Left ventricle myocardium superior (tissue), 1 donor: ENCODE measurements around the gene AKR7A2. TPM values are rescaled to one million over a fixed set of nuclear protein-coding genes. Genes with fewer than 3 reads are reported as not detected.

Experiments used
- ATAC-seq: fragments of 200-7000 bp; cut with Tn5 transposase; one replicate; pipeline ENCODE4 v1.9.1; 2020; ENCODE audit warnings: mild to moderate bottlenecking, moderate library complexity
- DNase-seq: peaks from one replicate; pipeline ENCODE4 v3.0.0-alpha.2; 2020
- intact Hi-C: fragments of 100-400 bp; cut with micrococcal nuclease; formaldehyde crosslinking; loops from one replicate; pipeline ENCODE4 v1.11.0; 2022
- long read RNA-seq: library from polyadenylated mRNA; unstranded; transcript quantifications from one replicate; pipeline ENCODE4 v2.0.0, GENCODE V29; 2021
- total RNA-seq: library from RNA; stranded (reverse); fragmentation: NEBNext Ultra II Directional; extraction: Animal tissue kit (Norgen Biotek cat#: 25700); gene quantifications from one replicate; pipeline ENCODE4 v1.2.1, GENCODE V29; 2021
- donor health status: DM: no; HTN: yes; CAD: no; lungs with severe emphysema.

Gene AKR7A2
- total RNA-seq = 48.7 TPM
- long read RNA-seq, transcript AKR7A2-201 (7 exons, 1,362 nt) = major isoform, 129 of 135 reads
- long read RNA-seq, partial matches to known transcripts = 2 of 135 reads
- long read RNA-seq, other reads (novel, unspliced or antisense) = 4 of 135 reads

- intact Hi-C loops = no loop called here
- ATAC-seq (peak; percentile 97), DNase-seq (peak; percentile 97)
These were observed at the start of gene AKR7A2, which contains the start of gene SLC66A1 for GRCh38 chr1:19311931-19312781. TSS of gene AKR7A2 (minus strand) at chr1:19312144. CDS start at chr1:19312124, 20 bp downstream. TSS of gene SLC66A1 (plus strand) at chr1:19312326. CDS start at chr1:19317678, 5,352 bp downstream.

- intact Hi-C loops = no loop called here
- DNase-seq (no peak), ATAC-seq (no peak)
These were observed 49.1 kb upstream of the AKR7A2 start for GRCh38 chr1:19360843-19361610.

GRCh38 chr1:19360432-19360831, 48.5 kb upstream of the AKR7A2 start:
- no peak for DNase-seq
- ATAC-seq = no peak
- intact Hi-C loops = no loop called here

GRCh38 chr1:19360016-19360415, 48.1 kb upstream of the AKR7A2 start:
- DNase-seq (no peak), ATAC-seq (no peak)
- intact Hi-C loops = no loop called here

GRCh38 chr1:19359357-19359756, 47.4 kb upstream of the AKR7A2 start:
- DNase-seq (no peak), ATAC-seq (no peak)

DNA sequence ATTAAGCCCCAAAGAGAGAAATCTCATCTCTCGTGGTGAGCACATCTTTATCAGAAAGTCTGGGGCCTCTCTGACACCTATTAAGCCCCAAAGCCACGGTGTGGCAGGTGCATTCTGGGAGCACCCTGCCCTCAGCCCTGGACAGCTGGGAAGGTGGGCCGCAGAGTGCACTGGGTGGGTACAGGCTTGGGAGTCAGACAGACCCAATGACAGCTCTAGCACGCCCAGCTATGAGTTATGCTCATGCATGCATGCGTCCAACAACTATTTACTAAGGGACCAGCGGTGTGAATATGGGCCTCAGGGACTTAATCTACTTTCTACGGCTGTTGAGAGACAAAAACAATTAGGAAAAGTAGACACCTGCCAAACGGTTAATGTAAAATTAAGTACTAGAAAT, 46.8 kb upstream of the AKR7A2 start:
- DNase-seq (no peak), ATAC-seq (no peak)
- intact Hi-C loops = no loop called here

More at GRCh38 chr1:19359357-19359756, 47.4 kb upstream of the AKR7A2 start:
- intact Hi-C loops = no loop called here

DNA sequence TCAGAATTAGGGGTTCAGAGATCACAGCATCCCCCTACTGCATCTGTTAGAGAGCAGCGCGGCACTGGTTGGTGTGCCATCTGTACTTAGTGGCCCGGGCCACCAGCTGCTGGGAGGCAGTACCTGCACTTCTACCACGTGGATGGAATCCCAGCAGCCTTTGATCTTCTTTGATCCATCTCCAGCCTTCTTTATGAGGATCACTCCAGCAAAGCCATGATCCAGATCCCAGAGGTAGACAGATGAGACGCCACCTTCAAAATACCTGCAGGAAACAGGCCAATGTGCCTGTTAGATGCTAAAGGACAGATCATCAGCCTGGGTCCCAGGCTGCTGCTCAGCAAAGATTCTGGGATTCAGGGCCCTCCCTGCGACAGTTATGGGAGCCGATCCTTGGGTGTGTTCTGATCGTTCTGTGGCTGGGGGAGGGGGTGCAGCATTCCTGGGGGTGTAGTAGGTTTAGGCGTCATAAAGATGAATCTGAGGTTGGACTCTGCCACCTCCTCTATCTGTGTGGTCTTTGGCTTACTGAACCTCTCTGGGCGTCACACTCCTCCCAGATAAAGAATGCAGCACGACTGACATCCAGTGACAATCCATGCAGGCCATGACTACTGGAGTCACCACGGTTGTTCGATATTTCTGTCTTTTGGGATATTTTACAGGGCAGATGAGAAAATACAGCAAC, 45.5 kb upstream of the AKR7A2 start:
- DNase-seq (no peak), ATAC-seq (no peak)
- intact Hi-C loops = no loop called here

- ATAC-seq (no peak), DNase-seq (no peak)
- intact Hi-C loops = no loop called here
These were observed 44.3 kb upstream of the AKR7A2 start for GRCh38 chr1:19356266-19356665.

DNA sequence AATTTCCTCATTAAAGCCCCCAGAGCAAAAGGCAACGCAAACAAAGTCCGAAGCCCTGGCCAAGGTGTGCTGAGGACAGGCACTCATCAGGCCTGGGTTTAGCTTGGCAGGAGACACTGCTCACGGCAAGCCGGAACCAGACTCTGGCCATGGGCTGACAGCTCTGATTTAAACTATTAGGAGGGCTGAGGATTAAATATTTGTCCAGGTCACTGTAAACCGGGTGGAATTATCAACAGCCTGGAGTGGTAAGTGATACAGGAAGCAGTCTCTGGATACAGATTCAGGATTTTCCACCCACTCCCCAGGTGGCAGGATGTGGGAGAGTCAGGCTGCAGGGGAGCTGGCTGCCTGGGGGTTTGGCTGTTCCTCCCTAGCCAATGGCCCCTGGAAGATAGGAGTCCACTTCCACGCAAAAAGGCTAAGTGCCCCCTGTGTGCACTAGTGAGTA, 42.6 kb upstream of the AKR7A2 start:
- no peak for DNase-seq
- intact Hi-C loops = no loop called here

GRCh38 chr1:19353596-19353995, 41.7 kb upstream of the AKR7A2 start:
- intact Hi-C loops = no loop called here
- DNase-seq = no peak
- no peak for ATAC-seq

More for the DNA sequence above, 42.6 kb upstream of the AKR7A2 start:
- ATAC-seq = no peak

DNA sequence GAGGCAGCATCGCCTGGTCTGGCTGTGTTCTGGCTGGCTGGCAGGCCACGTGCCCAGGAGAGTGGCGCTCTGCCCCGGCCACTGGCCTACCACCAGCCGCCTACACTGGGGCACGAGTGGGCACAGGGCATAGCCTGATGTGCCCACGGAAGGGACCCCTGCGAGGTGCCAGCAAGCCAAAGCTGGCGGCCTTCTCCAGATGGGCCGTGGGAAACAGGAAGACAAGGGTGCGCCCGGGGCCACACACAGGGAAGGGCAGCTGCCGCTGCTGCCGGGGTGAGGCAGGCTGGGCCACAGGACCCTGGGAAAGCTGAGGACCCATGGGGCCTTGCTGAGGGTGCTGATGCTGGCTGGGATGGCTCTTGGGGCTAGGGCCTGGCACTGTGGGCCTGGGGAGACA, 40.9 kb upstream of the AKR7A2 start:
- no peak for ATAC-seq
- intact Hi-C loops = no loop called here

DNA sequence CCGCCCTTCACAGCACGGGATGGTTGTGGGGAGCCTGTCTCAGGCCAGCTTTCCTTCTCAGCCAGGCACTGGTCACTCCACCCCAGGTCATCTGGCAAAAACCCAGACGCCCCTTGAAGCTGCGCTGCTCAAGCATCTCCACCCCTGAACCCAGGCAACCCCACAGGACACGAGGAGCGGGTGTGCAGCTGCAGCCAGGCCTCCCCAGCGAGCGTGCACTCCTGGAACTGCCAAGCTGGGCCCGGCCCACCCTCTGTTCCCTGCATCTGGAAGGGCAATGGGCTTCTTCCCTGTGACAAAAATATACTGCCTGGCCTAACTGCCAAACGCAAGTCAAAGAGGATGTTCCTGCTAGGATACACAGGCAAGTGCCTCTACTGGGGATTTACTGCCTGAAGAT, 39.9 kb upstream of the AKR7A2 start:
- DNase-seq = no peak
- intact Hi-C loops = no loop called here
- ATAC-seq = no peak

More for the DNA sequence above, 40.9 kb upstream of the AKR7A2 start:
- DNase-seq = no peak

DNA sequence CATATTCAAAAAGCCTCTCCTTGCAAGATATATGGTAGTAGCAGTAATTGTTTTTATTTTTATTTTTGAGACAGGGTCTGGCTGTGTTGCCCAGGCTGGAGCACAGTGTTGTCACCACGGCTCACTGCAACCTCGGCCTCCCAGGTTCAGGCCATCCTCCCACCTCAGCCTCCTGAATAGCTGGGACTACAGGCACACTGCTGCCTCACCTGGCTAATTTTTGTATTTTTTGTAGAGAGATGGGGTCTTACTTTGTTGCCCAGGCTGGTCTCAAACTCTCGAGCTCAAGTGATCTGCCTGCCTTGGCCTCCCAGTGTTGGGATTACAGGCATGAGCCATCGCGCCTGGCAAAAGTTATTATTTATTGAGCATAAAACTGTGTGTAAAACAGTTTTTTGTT, 38.6 kb upstream of the AKR7A2 start:
- DNase-seq (no peak), ATAC-seq (no peak)
- intact Hi-C loops = no loop called here

GRCh38 chr1:19349999-19350398, 38.1 kb upstream of the AKR7A2 start:
- DNase-seq (no peak), ATAC-seq (no peak)
- intact Hi-C loops = no loop called here

GRCh38 chr1:19348441-19349198, 36.7 kb upstream of the AKR7A2 start:
- intact Hi-C loops = no loop called here
- DNase-seq (no peak), ATAC-seq (no peak)

DNA sequence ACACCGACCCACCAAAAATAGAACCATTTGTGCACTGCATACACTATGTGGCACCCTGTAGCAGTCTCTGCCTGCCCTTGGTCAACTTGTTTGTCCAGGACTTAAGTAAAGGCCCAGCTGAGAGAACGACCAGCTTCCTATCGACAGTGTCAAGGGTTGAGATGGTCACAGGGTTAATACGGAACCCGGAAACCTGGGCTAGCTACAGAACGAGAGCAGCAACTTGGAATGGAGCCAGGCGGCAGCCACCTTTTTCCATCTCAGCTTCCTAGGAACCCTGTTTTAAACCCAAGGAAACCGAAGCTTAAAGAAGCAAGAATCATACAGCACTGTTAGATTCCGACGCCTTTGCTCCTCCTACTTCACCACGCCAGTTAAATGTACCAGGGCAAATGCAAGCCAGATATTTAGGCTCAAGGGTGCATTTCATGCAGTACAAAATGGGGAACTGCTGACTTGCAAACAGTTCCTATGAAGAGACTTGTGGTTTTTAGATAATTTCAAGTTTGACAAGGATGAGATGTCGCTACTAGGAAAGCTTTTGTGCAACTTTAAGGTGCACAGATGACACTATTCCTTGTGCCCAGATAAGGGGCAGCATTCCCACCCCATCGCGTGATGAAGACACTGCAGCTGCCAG, 35.7 kb upstream of the AKR7A2 start:
- intact Hi-C loops = no loop called here
- no peak for ATAC-seq
- DNase-seq = no peak

GRCh38 chr1:19346026-19346425, 34.1 kb upstream of the AKR7A2 start:
- no peak for ATAC-seq
- intact Hi-C loops = no loop called here
- no peak for DNase-seq

- intact Hi-C loops = no loop called here
- DNase-seq (no peak), ATAC-seq (no peak)
These were observed 33.4 kb upstream of the AKR7A2 start for GRCh38 chr1:19345391-19345790.
